ENCODE data around the gene EDEM1. TPM values are rescaled to one million over a fixed set of nuclear protein-coding genes. Genes with fewer than 3 reads are reported as not detected.
"Not testable (repeated sequence)": the region's sequence is repeated elsewhere in the genome, so short reads cannot be mapped to it uniquely, and the experiment has no call there.

EDEM1 gene
- polyA plus RNA-seq, 1 of the 3 experiments (the other 2 are of a cell fraction): 25.2 TPM

GRCh38 chr3:5183714-5184113 is 3.8 kb upstream of the EDEM1 start:
- H3K4me2 ChIP-seq; H3K27ac ChIP-seq (ENCODE audit: low read depth in 2 of 2, low read length in 1 of 2); DNase-seq; H3K9me3 ChIP-seq; H4K20me1 ChIP-seq (ENCODE audit: insufficient read depth); POLR2A ChIA-PET; H3K4me1 ChIP-seq (ENCODE audit: control insufficient read depth in 1 of 2, insufficient read depth in 2 of 2, low read depth in 1 of 2, low read length in 1 of 2); H3K27me3 ChIP-seq (ENCODE audit: insufficient read depth); H3K4me3 ChIP-seq (ENCODE audit: low read depth in 2 of 2, low read length in 1 of 2); H2AFZ ChIP-seq (ENCODE audit: low read depth); CTCF ChIA-PET; H3K9me2 ChIP-seq; H3K9ac ChIP-seq: not testable (repeated sequence)
- 94% methylated on average over 12 of the region's 12 CpGs for WGBS (ENCODE audit: low lambda C conversion rate)
- H3F3A ChIP-seq (replicated peaks; ENCODE audit: insufficient read depth): peaks cover 13% of the 10 kb centered on the region
- H3K79me2 ChIP-seq (ENCODE audit: insufficient read depth): peaks cover 12% of the 10 kb centered on the region
- peaks cover 39 to 40% of the 10 kb centered on the region in 2 experiments for H3K36me3 ChIP-seq (replicated peaks in 1 of 2; ENCODE audit: control insufficient read depth in 1 of 2, insufficient read depth in 2 of 2, low read length in 1 of 2)

GRCh38 chr3:5184499-5184898 is 3.0 kb upstream of the EDEM1 start:
- DNase-seq: no peak
- CTCF ChIA-PET: no interaction called here
- peaks cover 31 to 32% of the 10 kb centered on the region in 2 experiments for H3K36me3 ChIP-seq (replicated peaks in 1 of 2; ENCODE audit: control insufficient read depth in 1 of 2, insufficient read depth in 2 of 2, low read length in 1 of 2)
- no peaks in the 10 kb centered on the region for H4K20me1 ChIP-seq (ENCODE audit: insufficient read depth)
- H3K27me3 ChIP-seq (ENCODE audit: insufficient read depth): no peaks in the 10 kb centered on the region
- 90% methylated on average over 6 of the region's 6 CpGs for WGBS (ENCODE audit: low lambda C conversion rate)
- H3K79me2 ChIP-seq (ENCODE audit: insufficient read depth): peaks cover 20% of the 10 kb centered on the region
- no peak overlapping the region for H3K4me3 ChIP-seq (ENCODE audit: low read depth in 2 of 2, low read length in 1 of 2)
- H2AFZ ChIP-seq (ENCODE audit: low read depth): no peak overlapping the region
- no peaks in the 10 kb centered on the region for H3K9me3 ChIP-seq
- TF ChIP-seq TCF12 (IDR thresholded peaks at IDR 0.05) (no peak), CHD2 (IDR thresholded peaks at IDR 0.05; ENCODE audit: low read length, partially characterized antibody) (no peak), EP300 (IDR thresholded peaks at IDR 0.05; ENCODE audit: borderline replicate concordance in 1 of 2, low read depth in 1 of 2, low read length in 1 of 2) (no peak), MEF2A (IDR thresholded peaks at IDR 0.05; ENCODE audit: borderline replicate concordance, low read depth) (no peak), YY1 (IDR thresholded peaks at IDR 0.05; ENCODE audit: low read depth) (no peak), NFIC (IDR thresholded peaks at IDR 0.05; ENCODE audit: borderline replicate concordance) (no peak), GABPA (IDR thresholded peaks at IDR 0.05; ENCODE audit: low read depth) (no peak), TAF1 (IDR thresholded peaks at IDR 0.05; ENCODE audit: borderline replicate concordance, low read depth, low read length) (no peak), RXRA (IDR thresholded peaks at IDR 0.05; ENCODE audit: borderline replicate concordance, low read depth) (no peak), IRF3 (IDR thresholded peaks at IDR 0.05; ENCODE audit: low read depth, low read length) (no peak), JUND (IDR thresholded peaks at IDR 0.05) (no peak), NRF1 (IDR thresholded peaks at IDR 0.05; ENCODE audit: low read depth, low read length) (no peak), EZH2phosphoT487 (IDR thresholded peaks at IDR 0.05; ENCODE audit: borderline replicate concordance, low read depth) (no peak), RCOR1 (IDR thresholded peaks at IDR 0.05; ENCODE audit: low read length) (no peak)
- no peak overlapping the region for H3K27ac ChIP-seq (ENCODE audit: low read depth in 2 of 2, low read length in 1 of 2)
- H3K4me2 ChIP-seq: no peak overlapping the region
- H3K9ac ChIP-seq: no peak overlapping the region
- H3K9me2 ChIP-seq: no peaks in the 10 kb centered on the region
- H3K4me1 ChIP-seq (ENCODE audit: control insufficient read depth in 1 of 2, insufficient read depth in 2 of 2, low read depth in 1 of 2, low read length in 1 of 2): peaks cover 0 to 13% of the 10 kb centered on the region in 2 experiments; a peak in 2 of 4 replicates
- peaks cover 13% of the 10 kb centered on the region for H3F3A ChIP-seq (replicated peaks; ENCODE audit: insufficient read depth)
- POLR2A ChIA-PET: no interaction called here

Data from SK-N-SH (cell line).